ENCODE results near the gene TMEM26.
A peak's percentile ranks its signal among the peaks of the same experiment; 100 is the strongest.
"Not testable (repeated sequence)": the region's sequence is repeated elsewhere in the genome, so short reads cannot be mapped to it uniquely, and the experiment has no call there.

The TMEM26 gene

GRCh38 chr10:61408105-61408504, 45.1 kb downstream of the TMEM26 start:
- no peak overlapping the region for H3K4me3 ChIP-seq
- no peak overlapping the region for H3K27ac ChIP-seq

- no peak overlapping the region for H3K4me3 ChIP-seq
- no peak overlapping the region for H3K27ac ChIP-seq
Measured at GRCh38 chr10:61406736-61407135, 46.4 kb downstream of the TMEM26 start.

- H3K4me3 ChIP-seq = no peak overlapping the region
- H3K27ac ChIP-seq = no peak overlapping the region
Measured at GRCh38 chr10:61406242-61406641, 46.9 kb downstream of the TMEM26 start.

GRCh38 chr10:61404751-61405150, 48.4 kb downstream of the TMEM26 start:
- Histone ChIP-seq H3K27ac (peak overlapping the region in 1 of 21 experiments; percentile 18), H3K4me3 (no peak overlapping the region)

- no peak overlapping the region for H3K4me3 ChIP-seq
- no peak overlapping the region for H3K27ac ChIP-seq
Measured at GRCh38 chr10:61400524-61400923, 52.7 kb downstream of the TMEM26 start.

- Histone ChIP-seq H3K27ac (no peak overlapping the region), H3K4me3 (no peak overlapping the region)
Measured at GRCh38 chr10:61399406-61399805, 53.8 kb downstream of the TMEM26 start.

GRCh38 chr10:61398366-61399129, 54.6 kb downstream of the TMEM26 start:
- no peak overlapping the region for H3K4me3 ChIP-seq
- H3K27ac ChIP-seq = peak overlapping the region in 11 of 21 experiments; percentile 20 to 87 (median 69)

GRCh38 chr10:61397175-61397986, 55.8 kb downstream of the TMEM26 start:
- peak overlapping the region in 17 of 21 experiments; percentile 4 to 87 (median 64) for H3K27ac ChIP-seq
- H3K4me3 ChIP-seq = peak overlapping the region in 3 of 7 experiments; percentile 17 to 25 (median 21)

- peak overlapping the region in 1 of 21 experiments; percentile 15 for H3K27ac ChIP-seq
- no peak overlapping the region for H3K4me3 ChIP-seq
Measured at GRCh38 chr10:61391281-61391680, 61.9 kb downstream of the TMEM26 start.

GRCh38 chr10:61390851-61391250, 62.3 kb downstream of the TMEM26 start:
- Histone ChIP-seq H3K4me3 (no peak overlapping the region), H3K27ac (peak overlapping the region in 1 of 21 experiments; percentile 34)

- H3K4me3 ChIP-seq = no peak overlapping the region
- peak overlapping the region in 1 of 21 experiments; percentile 47 for H3K27ac ChIP-seq
Measured at GRCh38 chr10:61389887-61390286, 63.3 kb downstream of the TMEM26 start.

- not testable (repeated sequence) for H3K27ac ChIP-seq, H3K4me3 ChIP-seq
Measured at GRCh38 chr10:61388986-61389385, 64.2 kb downstream of the TMEM26 start.

GRCh38 chr10:61385231-61386001, 67.8 kb downstream of the TMEM26 start:
- no peak overlapping the region for H3K4me3 ChIP-seq

GRCh38 chr10:61381153-61381552, 72.0 kb downstream of the TMEM26 start:
- H3K27ac ChIP-seq, H3K4me3 ChIP-seq: not testable (repeated sequence)

More at GRCh38 chr10:61385231-61386001, 67.8 kb downstream of the TMEM26 start:
- H3K27ac ChIP-seq = peak overlapping the region in 1 of 21 experiments; percentile 21

GRCh38 chr10:61378865-61379264, 74.3 kb downstream of the TMEM26 start:
- Histone ChIP-seq H3K4me3 (no peak overlapping the region), H3K27ac (no peak overlapping the region)

- H3K27ac ChIP-seq = no peak overlapping the region
- H3K4me3 ChIP-seq = no peak overlapping the region
Measured at GRCh38 chr10:61376908-61377368, 76.2 kb downstream of the TMEM26 start.

- Histone ChIP-seq H3K4me3 (no peak overlapping the region), H3K27ac (no peak overlapping the region)
Measured at GRCh38 chr10:61376377-61376776, 76.8 kb downstream of the TMEM26 start.

- Histone ChIP-seq H3K4me3 (no peak overlapping the region), H3K27ac (no peak overlapping the region)
Measured at GRCh38 chr10:61366365-61366764, 86.8 kb downstream of the TMEM26 start.

GRCh38 chr10:61364619-61365018, 88.6 kb downstream of the TMEM26 start:
- H3K27ac ChIP-seq = no peak overlapping the region
- H3K4me3 ChIP-seq = no peak overlapping the region

GRCh38 chr10:61363006-61363405, 90.2 kb downstream of the TMEM26 start:
- no peak overlapping the region for H3K27ac ChIP-seq
- no peak overlapping the region for H3K4me3 ChIP-seq
